Esophagus mucosa (tissue), 1 donor: Measurements from ENCODE around the gene CRACR2B. TPM values are rescaled to one million over a fixed set of nuclear protein-coding genes. Genes with fewer than 3 reads are reported as not detected.
A peak's percentile ranks its signal among the peaks of the same experiment; 100 is the strongest.

ENCODE experiments used
- ATAC-seq: fragments of 200-7000 bp; cut with Tn5 transposase; one replicate; pipeline ENCODE4 v1.9.1; 2020
- total RNA-seq: library from RNA; stranded (reverse); gene quantifications from one replicate; pipeline ENCODE4 v1.2.4, GENCODE V29; 2023
- donor health status: DM: yes; HTN: yes; CAD: no.

The CRACR2B gene
- total RNA-seq, 1 donor from 2014 or later: 3.3 TPM

DNA sequence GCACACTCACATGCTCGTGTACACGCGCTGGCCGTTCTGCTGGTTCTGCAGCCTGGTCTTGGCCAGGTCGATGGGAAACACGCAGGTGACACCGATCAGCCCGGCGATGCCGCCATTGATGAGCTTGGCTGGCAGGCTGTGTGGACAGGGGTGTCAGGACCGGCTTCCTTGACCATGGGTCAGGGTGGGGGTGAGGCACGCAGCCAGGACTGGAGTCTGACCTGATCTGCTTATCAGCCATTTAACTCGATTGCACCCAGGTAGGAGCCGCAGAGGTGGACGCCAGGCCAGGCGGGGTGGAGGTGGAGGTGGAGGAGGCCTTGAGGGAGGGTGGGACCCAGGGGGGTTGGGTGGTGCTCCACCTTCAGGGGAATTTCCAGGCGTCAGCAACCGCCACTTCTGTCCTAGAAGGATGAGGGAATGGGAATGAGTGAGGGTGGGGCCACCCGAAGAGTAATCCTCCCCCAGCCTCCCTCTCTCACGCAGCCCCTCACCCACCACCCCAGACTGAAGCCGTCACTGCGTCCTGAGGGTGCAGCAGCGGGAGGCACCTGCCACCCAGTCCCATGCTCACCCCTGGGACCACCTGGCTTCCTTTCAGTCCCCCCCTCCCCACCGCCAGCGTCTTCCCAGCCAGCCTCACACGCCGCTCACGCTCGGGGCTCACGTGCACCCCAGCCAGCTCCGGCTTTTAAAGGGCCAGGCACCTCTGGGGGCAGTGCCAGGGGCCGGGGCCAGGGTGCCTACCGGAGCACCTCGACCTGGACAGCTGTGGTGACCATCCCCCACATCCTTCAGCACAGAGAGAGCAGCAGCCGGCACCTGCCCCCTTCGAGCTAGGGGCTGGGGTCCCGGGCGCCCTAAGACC lies 32.7 kb upstream of the CRACR2B start:
- ATAC-seq: no peak

DNA sequence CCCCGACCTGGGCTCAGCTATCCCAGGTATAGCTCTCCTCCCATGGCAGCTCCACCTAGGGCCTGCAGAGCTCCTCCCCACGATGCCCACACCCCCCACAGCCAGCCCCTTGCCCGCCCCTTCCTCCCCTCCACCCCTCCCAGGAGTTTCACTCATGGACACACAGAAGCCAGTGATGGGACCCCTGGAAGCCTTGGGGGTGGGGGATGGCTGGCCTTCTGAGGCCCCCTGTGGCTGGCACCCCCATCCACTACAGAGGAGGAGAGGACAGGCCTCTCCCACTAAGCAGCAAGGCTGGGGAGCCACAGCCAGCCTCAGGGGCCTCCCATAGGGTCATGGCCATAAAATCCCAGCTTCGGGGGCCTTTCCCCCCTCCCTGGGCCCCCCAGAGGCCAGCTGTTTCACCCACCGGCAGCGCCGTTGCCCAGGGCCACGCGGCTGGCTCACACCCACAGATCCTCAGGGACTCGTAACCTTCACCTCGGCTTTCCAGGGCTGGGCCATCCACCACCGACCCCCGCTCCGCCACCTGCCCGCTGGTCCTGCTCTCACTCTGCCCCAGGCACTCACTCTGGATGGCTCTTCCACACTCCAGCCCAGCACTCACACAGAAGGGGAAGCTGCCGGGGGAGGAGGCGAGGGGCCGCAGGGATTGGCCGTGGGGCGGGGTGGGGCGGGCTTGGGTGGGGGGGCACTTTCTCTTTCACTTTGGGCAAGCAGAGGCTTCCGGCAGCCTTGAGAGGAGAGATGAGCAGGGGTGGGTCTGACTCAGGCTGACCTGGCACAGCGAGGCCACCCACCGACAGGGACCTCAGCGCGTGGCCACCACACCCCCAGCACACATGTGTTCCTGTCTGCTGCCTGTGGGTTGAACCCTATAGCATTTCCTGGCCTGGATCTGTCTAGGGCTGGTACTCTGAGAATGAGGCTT lies 31.8 kb upstream of the CRACR2B start:
- ATAC-seq: peak; percentile 21

DNA sequence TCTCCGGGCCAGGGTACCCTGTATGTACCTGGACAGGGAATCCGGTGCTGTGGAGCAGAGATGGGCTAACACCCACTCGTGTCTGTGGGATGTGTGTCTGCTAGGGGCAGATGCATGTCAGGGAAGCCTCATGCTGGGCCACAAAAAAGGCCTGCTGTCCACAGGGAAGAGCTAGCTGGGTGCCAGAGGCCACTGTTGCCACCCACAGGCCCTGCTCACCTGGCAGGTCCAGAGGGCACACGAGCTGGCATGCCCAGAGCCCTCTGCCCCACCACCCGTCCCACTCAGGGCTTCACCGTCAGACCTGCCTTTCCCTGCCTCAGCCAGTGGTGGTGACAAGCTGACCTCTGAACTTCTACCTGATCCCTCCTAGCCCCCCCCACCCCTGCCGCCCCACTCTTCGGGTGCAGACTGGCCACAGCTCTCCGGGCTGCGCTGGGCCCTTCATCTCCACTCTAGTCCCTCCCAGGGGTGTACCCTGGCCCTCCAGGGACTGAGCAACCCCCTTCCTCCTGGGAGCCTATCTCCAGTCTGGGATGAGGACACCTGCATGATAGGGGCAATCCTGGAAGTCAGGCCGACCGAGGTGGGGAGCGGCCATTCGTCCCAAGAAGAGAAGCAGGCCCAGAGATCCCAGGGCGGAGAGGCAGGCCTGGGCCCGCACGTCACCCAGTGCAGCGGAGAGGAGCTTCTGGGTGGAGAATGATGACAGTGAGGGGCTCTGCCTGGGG lies 31.0 kb upstream of the CRACR2B start:
- ATAC-seq: peak; percentile 1

DNA sequence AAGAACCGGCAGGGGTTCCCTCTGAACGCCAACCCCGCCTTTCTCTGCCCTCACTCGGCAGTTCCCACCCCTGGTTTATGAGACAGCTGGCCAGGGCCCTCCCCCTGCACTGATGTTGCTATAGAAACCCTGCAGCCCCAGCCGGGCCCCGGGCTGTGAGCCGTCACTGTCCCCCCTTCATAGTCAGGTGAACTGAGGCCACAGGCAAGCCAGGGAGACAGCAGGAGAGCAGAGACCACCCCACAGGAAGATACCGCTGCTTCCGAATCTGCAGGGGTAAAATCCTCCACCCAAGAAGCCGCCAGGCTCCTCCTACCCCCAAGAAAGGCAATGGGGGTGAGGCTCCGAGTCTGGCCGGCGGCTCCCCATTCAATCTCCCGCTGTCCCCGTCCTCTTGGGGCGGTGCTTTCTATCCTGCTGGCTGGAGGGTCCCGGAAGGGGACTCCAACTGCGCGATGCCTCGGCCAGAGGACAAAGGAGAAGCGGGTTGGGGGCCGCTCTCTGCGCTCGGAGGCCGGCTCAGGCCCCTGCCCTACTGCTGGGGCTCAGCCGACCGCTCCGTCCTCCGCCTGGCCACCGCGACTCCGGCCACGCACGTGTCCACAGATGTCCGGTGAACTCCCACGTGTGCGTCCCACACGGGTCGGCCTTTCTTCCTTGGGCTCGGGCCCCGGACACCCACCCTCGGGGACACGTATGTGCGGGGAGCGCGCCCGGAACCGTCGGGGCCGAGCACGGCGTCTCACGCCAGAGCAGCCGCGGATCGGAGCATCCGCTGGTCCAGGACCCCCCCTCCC lies 30.2 kb upstream of the CRACR2B start:
- peak; percentile 30 for ATAC-seq

DNA sequence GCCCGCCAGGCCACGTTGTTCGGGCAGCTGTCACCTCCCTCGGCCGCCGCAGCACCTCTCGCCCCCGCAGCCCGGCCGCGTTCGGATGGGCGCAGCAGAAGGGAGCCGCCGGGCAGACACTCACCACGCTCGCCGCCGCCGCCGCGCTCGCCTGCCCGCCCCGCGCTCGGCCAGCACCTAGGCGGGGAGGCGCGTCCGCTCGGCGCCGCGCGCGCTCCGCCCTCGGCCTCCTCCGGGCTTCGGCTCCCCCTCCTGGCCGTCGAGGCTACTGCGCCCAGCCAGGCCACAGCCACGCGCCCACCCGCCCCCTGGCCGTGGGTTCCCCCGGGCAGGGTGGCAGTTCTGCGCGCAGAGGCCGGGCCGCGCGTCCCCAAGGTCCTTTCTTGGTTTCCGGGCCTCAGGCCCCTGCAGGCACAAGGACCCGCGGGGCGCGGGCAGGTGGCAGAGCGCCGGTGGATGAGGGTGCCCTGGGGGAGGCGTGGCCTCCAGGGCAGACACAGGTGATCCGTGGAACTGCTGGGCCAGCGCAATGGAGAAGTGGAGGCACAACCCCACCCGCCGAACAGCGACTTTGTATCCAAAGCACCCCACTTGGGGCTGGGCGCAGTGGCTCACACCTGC lies 29.5 kb upstream of the CRACR2B start, which contains the start of gene SLC25A22:
Gene SLC25A22, minus strand, starts transcription at position 189 of the 621 bp plus-strand sequence. CDS start 3,275 bp downstream, outside the sequence.
- ATAC-seq: peak; percentile 68

DNA sequence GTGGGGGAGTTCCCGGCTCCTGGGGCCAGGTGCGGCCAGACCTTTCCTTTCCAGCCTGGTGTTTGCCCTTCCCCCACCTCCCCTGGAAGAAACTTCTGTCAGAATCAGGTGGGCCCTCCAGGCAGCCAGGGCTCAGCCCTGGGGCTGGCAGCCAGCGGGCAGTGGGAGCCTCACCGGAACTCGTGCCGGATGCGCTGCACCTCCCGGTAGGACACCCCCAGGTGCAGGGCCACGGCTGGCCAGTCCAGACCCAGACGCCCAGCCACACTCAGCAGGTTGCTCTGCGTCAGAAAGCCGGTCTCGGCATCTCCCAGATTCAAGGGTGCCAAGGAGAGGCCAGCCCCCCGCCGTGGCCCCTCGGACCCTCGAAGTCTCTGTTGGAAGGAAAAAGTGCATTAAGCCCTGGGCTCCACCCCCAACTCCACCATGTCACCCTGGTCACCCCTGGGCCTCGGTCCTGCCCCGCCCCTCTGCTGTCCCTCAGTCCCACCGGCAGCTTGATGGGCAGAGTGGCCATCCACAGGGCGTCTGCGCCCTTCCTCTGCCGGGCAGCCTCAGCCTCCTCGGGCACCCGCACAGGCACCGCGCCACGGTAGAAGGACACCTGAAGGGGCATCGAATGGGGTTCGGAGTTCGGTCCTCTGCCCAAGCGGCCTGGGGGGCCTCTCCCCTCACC lies 27.9 kb upstream of the CRACR2B start:
- no peak for ATAC-seq

DNA sequence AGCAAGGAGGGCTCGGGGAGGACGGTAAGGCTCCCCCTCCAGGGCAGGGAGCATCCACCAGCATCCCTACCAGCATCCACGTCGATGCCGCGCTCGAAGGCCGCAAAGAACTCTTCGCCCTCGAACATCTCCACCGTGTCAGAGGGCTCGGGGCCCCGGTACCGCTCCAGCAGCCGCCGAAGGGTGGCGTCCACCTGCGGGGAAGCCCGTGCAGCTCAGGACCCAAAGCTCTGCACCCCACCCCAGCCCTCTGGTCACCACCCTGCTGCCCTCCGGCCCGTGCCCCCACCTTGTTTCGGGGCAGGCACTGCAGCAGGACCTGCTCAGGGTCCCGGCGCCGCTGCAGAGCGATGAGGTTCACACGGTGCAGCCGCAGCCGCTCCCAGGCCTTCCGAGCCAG lies 27.2 kb upstream of the CRACR2B start:
- ATAC-seq: no peak

DNA sequence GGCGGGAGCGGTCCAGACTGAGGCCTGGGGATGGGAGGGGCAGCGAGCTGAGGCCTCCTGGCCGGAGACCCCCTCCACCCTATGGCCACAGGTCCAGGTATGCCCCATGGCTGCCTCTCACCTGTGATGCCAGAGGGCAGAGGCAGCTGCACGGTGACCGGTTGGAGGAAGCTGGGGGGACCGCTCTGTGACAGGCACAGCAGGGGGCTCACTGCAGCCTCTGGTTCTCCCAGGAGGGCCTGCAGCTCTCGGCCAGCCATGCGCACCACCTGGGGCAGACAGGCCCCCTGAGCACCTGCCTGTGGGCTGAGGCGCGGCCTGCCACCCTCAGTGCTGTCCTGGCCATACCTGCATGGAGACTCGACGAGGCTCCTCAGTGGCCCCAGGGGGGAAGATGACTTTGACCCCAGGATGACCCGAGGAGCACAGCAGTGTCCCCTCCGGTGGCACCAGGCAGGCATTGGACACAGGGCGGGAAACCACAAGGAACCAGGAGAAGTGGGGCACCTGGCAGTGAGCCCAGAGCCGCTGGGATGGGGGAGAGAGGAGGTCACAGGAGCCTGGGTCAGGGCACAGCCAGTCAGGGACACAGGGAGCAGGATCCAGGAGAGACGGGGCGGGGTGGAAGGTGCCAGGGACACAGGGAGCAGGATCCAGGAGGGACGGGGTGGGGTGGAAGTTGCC lies 26.5 kb upstream of the CRACR2B start:
- no peak for ATAC-seq

DNA sequence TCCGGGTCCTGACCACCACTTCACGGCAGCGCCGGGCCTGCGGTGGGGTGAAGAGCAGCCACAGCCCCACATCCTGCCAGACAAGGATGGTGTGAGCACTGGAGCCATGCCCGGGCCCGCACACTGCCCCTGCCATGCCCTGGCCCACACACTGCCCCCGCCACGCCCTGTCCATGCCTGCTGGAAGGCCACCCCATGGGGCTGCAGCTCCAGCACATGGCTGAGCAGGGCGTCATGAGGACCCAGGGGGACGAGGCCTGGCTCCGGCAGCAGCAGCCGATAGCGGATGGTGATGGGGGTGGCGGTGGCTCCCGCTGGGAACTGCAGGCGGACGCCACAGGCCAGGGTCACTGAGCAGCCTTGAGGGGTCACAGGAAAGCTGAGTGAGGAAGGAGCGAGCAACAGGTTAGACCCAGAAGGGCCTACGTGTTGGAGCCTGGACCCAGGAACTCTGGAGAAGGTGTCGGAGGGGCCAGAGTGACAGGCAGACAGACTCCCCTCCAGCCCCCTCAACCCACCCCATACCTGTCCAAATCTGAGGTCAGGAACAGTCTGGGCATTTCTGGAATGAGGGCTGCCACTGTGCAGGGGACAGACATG lies 25.6 kb upstream of the CRACR2B start:
- no peak for ATAC-seq

DNA sequence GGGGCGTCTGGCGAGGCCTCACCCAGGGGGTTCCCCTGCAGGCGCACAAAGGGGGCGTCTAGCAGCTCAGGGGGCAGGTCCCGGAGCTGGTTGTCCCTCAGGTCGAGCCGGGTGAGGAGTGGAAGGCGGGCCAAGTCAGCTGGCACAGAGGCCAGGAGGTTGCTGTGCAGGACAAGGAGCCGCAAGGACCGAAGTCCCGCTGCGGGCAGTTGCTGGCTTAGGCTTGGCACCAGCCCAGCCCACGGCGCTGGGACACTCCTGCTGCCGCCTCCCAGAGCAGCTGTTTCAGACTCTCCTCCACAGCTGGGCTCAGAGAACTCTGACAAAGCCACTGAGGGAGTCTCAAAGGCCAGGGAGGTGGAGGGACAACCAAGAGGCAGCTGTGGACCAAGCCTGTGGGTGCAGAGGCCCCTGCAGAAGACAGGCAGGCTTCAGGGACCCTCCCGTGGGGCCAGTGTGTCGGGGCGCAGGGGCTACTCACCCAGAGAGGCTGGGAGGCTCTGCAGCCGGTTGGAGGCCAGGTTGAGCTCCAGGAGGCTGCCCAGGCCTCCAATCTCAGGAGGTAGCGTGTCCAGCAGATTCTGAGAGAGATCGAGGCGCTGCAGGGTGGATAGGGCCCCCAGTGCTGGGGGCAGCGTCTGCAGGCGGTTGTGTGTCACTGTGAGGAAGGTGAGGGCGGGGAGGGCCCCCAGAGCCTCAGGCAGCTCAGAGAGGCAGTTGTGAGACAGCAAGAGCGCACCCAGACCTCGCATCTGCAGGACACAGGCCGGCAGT lies 24.8 kb upstream of the CRACR2B start:
- ATAC-seq: no peak

DNA sequence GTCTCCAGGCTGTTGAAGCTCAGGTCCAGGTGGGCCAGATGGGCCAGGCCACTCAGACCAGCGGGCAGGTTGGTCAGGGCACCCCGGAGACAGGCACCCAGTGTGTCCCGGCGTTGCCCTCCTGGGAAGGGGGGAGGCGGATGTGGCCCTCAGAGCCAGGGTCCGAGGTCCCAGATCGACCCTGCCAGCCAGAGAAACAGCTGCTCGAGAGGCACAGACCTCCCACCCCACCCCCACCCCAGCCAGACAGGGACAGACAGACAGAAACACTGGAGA lies 24.3 kb upstream of the CRACR2B start:
- ATAC-seq: no peak

DNA sequence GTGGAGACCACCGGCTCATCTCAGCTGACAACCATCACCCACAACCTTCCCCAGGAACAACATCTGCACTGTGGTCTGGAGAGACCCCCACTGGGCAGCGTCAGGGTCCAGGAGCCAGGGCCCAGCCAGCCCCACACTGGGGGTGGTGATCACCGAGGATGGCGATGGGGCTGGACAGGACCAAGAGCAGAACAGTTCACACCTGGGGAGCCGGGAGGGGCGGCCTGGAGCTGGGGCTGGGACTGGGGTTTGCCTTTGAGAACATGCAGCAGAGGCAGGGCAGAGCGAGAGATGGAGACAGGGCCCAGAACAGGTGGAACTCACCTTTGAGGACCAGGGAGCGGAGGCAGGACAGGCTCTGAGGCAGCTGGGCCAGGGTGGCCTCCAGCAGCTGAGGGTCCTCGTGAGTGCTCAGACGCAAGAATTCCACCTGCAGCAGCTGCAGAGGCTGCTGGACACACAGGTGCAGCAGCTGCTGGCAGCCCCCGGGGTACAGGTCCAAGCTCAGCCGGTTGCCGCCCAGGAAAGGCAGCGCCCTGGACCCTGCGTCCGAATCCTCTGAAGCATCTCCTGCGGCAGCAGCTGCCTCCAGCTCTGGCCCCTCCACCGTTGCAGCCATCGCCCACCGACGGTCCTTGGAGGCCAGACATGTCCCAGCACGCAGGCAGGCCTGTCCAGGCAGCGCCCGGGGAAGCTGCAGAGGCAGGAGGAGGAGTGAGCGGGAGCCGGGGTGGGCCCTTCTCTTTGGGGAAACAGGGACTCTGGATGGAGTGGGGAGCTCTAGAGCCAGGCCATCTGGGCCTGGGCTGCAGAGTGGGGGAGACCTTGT lies 23.7 kb upstream of the CRACR2B start:
- ATAC-seq: peak; percentile 27

DNA sequence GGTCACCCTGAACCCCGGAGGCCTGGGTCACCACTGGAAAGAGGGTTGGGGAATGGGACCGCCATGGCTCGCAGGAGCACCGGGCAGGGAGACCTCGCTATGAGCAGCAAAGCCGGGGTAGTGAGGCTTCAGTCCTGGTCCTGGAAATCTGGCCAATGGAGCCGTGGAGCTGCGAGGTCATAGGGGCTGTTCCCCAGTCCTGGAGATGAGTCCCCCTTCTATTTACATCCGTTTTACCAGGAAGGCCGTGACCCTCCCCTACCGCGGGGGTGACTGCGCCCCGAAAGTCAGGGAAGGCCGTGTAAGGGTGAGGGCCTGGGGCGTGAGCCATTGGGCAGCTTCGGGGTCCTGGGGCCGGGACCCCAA lies 23.1 kb upstream of the CRACR2B start:
- no peak for ATAC-seq

DNA sequence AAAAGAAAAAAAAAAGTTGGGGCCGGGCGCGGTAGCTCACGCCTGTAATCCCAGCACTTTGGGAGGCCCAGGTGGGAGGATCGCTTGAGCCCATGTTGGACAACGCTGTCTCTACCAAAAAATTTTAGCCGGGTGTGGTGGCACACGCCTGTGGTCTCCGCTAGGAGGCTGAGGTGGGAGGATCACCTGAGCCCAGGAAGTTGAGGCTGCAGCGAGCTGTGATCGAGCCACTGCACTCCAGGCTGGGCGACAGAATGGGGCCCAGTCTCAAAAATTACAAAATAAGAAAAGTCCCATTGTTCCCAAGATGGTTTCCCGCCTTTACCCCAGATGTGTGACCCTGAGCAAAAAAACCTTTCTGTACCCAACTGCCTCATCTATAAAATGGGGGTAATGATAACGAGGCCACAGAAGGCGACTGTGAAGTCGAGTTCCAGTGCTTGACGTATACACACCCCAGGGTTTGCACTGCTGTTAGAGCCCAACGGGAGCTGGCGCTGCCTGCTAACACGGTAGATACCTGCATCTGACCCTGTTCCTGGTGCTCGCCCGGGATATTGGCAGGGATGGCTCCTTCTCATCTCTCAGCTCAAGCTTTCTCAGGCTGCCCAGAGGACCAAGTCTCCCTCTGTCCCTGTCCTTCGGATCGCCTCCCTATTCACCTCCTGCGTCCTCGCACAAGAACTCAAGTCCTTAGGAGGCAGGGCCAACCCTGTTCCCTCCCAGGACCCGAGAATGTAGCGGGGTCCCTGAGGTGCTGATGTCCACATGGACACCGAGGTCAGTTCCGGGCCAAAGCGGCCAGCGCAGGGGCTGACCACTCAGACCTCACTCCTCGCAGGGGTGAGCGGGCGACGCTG lies 19.1 kb upstream of the CRACR2B start:
- peak; percentile 0 for ATAC-seq

DNA sequence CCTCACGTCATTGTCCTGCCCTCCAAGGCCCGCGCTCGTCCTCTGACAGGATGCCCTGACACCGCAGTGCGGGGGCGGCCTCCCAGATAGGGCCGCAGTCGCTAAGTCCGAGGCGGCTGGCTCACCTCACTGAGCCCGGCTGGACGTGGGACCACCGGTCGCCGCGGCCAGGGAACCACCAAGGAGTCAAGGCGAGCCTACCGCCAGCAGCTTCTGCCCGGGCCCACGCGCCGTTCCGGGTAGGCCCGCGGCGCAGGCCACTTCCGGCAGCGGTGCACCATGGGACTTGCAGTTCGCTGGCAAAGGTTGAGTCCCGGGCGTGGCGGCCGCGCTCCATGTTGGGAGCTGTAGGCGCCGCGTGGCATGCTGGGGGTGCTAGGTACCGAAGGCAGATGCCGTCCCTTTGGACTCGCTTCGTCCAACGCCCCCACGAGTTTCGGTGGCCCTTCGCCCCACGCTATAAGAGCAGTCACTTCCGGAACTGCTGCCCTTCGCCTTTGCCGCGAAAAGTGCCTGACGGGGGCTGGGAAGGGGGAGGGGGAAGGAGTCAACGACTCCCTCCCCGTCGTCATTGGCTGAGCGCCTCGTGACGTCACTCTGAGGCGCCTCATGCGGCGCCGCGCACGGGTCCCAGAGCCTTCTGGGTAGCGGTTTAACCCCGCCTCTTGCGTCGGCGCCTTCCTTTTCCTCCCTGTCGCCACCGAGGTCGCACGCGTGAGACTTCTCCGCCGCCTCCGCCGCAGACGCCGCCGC lies 18.3 kb upstream of the CRACR2B start, which contains the start of gene RPLP2:
Gene RPLP2, plus strand, starts transcription at position 681 of the 753 bp plus-strand sequence. CDS start 268 bp downstream, outside the sequence.
- ATAC-seq: peak; percentile 89

DNA sequence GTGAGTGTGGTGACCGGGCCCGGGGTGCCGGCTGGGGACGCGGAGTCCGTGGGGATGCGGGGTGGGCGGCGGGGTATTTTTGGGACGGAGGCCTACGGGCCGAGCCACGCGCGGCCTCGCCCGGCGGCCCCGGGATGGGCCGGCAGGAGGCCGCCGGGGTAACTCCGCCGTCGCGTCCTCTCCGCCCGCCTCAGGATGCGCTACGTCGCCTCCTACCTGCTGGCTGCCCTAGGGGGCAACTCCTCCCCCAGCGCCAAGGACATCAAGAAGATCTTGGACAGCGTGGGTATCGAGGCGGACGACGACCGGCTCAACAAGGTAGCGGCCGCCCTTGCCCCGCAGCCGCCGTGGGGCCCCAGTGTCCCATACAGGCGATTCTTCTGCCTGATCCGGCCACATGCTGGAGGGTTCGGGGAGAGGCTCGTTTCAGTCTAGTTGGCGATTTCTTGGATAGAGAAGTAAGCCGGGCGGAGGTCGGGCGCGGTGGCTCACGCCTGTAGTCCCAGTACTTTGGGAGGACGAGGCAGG lies 17.6 kb upstream of the CRACR2B start:
- peak; percentile 5 for ATAC-seq
